NCI-H146 (cell line): Measurements from ENCODE around the gene LRP4.
"Not testable (repeated sequence)": the region's sequence is repeated elsewhere in the genome, so short reads cannot be mapped to it uniquely, and the experiment has no call there.

Experiments
- DNase-seq: peaks from one replicate; lab custom pipeline; 2025; lab: John Stamatoyannopoulos, UW

The LRP4 gene, protein sequence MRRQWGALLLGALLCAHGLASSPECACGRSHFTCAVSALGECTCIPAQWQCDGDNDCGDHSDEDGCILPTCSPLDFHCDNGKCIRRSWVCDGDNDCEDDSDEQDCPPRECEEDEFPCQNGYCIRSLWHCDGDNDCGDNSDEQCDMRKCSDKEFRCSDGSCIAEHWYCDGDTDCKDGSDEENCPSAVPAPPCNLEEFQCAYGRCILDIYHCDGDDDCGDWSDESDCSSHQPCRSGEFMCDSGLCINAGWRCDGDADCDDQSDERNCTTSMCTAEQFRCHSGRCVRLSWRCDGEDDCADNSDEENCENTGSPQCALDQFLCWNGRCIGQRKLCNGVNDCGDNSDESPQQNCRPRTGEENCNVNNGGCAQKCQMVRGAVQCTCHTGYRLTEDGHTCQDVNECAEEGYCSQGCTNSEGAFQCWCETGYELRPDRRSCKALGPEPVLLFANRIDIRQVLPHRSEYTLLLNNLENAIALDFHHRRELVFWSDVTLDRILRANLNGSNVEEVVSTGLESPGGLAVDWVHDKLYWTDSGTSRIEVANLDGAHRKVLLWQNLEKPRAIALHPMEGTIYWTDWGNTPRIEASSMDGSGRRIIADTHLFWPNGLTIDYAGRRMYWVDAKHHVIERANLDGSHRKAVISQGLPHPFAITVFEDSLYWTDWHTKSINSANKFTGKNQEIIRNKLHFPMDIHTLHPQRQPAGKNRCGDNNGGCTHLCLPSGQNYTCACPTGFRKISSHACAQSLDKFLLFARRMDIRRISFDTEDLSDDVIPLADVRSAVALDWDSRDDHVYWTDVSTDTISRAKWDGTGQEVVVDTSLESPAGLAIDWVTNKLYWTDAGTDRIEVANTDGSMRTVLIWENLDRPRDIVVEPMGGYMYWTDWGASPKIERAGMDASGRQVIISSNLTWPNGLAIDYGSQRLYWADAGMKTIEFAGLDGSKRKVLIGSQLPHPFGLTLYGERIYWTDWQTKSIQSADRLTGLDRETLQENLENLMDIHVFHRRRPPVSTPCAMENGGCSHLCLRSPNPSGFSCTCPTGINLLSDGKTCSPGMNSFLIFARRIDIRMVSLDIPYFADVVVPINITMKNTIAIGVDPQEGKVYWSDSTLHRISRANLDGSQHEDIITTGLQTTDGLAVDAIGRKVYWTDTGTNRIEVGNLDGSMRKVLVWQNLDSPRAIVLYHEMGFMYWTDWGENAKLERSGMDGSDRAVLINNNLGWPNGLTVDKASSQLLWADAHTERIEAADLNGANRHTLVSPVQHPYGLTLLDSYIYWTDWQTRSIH (N-terminal part only)

GRCh38 chr11:46918083-46918787 lies at the start of gene LRP4:
LRP4 (minus strand) TSS chr11:46918550; CDS start chr11:46918379, 171 bp downstream.
- peak; percentile 64 for DNase-seq

GRCh38 chr11:46967962-46968361 lies 49.6 kb upstream of the LRP4 start:
- no peak for DNase-seq

DNA sequence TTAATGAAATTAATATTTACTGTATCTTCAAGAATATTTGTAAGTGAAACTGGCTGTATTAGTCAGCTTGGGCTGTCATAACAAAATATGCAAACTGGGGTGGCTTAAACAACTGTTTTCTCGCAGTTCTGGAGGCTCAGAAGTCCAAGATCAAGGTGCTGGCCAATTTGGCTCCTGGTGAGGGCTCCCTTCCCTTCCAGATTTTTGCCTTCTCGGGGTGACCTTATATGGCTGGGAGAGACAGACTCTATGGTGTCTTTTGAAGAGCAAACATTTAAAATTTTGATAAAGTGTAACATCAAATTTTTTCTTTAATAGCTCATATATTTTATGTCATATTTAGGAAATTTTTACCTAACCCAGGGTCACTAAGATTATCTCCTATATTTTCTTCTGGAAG lies 48.4 kb upstream of the LRP4 start:
- DNase-seq, result no peak

DNA sequence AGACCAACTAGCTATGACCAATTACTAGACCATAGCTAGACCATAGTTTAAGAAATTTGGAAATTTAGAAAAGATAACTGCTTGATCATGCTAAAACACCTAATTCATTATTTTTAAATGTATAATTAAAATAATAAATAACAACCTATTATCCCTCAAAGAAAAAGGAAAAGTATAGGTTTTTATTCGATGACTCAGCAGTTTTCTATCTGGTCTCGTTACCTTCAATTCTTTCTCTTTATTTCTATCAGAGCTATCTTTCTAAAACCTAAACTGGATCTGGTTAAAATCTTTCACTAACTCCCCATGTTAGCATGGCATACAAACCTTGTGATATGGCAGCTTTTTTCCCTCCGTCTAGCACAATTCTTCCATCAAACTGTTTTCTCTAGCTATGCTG lies 45.5 kb upstream of the LRP4 start:
- DNase-seq, result no peak

GRCh38 chr11:46961886-46962285 lies 43.5 kb upstream of the LRP4 start:
- not testable (repeated sequence) for DNase-seq

GRCh38 chr11:46961041-46961440 lies 42.7 kb upstream of the LRP4 start:
- DNase-seq, result no peak

DNA sequence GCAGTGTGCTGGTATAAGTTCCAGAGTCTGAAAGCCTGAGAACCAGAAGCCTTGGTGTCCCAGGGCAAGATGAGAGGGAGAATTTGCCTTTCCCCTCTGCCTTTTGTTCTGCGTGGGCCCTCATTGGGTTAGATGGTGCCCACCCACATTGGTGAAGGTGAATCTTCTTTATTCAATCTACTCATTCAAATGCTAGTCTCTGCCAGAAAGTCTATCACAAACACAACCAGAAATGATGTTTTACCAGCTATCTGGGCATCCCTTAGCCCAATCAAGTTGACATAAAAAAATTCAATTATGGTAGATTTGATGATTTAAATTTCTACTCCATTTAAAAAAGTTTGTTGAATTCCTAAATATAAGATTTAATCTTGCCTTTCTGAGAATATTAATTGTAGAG lies 40.4 kb upstream of the LRP4 start:
- DNase-seq, result no peak

DNA sequence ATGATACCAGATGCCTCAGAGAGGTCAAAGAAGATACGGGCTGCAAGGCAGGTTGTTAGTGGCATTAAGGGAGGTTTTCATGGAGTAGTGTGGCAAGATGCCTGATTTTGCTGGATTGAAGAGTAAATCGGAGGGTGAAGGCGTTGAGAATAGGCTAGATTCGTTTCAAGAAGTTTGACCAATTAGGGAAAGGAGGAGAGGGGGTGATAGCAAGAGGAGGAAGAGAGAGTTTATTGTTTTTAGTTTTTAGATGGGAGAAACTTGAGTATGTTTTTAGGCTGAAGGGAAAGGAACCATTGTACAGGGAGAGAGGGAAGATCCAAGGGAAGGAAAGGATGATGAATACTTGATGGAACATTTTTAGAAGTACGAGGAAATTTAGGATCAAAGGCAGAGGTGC lies 34.7 kb upstream of the LRP4 start:
- no peak for DNase-seq

GRCh38 chr11:46952553-46952952 lies 34.2 kb upstream of the LRP4 start:
- no peak for DNase-seq

- no peak for DNase-seq
Observed at GRCh38 chr11:46951864-46952263, 33.5 kb upstream of the LRP4 start.

DNA sequence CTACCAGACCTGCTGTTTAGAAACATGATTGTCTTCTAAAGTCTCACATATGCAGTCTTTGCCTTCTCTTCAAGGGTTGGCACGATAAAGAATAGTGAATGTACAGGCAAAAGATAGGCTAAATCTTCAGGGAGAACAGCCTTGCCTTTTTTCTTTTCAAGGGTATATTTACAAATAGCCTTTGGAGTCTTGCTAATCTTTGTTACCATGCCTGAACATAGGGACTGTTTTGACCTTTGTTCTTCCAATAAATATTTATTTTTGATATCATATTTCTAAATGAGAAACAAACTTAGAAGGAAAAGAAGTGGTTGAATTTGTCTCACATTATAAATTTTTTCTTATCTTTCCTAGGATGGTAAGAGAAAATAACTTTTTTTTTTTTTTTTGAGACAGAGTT lies 30.9 kb upstream of the LRP4 start:
- no peak for DNase-seq

- DNase-seq, result peak; percentile 33
Observed at GRCh38 chr11:46948378-46949131, 30.2 kb upstream of the LRP4 start.

DNA sequence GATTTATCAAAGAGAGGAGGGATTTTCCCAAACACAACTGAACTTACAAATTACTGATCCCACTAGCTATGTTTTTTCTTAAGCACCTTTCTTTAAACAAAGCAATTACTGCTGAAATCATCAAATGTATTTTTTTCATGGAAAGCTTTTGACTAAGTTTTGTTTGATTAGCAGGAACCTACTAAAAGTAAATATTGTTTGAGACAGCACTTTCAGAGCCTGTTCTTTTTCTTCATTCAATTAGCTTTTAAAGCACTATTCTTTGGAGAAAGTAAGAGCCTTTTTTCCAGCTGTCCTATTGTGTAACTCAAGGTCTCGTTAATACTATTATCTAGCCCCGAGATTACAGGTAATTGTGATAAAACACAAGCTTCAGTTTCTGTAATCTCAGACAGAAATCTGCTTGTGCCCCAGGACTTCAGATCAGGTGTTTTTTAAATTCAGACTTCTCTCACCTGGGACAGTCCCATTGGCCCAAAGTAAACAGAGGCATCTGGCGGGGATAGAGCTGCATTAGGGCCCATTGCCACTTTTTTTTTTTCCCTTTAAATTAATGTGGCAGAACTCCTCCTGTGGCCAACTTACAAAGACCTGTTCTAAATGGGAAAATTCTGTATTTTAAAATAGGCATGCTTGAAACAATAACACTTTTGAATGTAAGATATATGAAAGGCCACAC lies 29.2 kb upstream of the LRP4 start:
- peak; percentile 73 for DNase-seq

- no peak for DNase-seq
Observed at GRCh38 chr11:46944356-46945075, 26.2 kb upstream of the LRP4 start.

DNA sequence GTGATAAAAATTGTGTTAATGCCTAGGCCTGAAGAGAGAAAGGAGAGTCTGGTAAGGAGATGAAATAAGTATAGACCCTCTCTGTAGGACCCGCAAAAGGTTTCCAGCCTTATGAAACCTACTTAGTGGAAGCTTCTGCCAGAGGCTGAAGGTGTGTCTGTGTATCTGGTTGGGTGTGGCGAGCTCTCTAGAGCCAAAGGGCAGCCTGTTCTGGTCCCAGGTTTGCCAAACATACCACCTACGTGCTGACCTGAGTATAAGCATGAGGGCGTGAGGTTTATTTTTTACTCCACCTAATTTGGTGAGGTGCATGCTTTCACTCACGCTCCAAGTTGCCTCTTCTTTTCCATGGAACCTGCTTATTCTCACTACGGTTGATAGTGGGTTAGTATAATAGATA lies 23.8 kb upstream of the LRP4 start:
- DNase-seq, result no peak

DNA sequence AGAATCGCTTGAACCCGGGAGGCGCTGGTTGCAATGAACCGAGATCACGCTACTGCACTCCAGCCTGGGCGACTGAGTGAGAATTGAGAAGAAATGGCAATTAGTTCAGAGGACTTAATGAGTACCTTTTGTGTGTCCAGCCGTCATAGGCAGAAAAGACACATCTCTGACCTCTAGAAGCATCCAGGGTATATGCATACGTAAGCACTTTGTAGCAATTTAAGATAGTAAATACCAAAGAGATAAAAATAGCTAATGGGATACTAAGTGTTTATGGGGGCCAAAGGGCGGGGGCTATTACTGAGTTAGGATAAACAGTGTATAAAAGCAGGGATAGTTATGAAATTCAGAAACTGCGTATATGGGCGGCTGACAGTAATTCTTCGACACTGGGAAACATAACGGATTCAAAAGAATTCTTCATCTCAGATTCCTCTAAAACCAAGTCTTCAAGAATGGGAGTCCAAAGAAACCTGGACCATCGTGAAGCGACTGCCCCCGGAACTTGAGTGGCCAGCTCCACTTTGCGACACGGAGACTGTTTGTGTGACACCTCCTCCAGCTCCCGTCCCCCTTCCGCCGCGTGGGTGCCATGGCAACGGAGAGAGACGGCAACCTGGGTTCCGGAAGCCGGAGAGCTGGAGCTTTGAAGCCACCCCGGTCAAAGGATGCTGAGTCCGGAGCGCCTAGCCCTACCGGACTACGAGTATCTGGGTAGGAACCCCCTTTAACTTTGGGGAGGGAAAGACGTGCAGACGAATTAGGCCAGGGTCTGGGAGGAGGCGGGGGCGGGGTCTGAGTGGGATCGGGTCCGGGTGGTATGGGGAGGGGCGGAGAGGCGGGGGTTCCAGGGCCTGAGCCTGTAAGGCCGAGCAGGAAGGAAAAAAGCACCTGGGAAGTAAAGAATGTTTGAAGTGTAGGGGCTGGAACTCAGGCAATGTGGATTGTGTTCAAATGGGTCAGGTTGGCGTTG lies 18.1 kb upstream of the LRP4 start, which contains the start of gene CSTPP1:
CSTPP1 (plus strand) TSS at position 624 of the 973 bp plus-strand sequence; CDS start at position 669, 45 bp downstream.
- DNase-seq, result peak; percentile 94

DNA sequence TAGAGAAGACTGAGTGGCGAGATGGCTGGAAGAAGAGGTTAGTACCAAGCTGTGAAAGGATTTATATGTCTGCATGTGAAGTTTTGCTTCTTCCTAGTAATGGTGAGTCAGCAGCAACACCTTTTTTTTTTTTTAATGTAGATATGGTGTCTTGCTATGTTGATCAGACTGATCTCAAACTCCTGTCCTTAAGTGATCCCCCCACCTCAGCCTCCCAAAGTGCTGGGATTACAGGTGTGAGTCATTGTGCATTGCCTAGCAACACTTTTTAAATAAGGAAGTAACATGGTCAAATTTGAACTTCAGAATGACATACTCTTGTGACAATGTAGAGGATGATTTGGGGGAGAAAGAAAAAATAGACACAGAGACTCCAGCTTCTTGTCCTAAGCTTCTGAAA lies 11.7 kb upstream of the LRP4 start:
- no peak for DNase-seq

DNA sequence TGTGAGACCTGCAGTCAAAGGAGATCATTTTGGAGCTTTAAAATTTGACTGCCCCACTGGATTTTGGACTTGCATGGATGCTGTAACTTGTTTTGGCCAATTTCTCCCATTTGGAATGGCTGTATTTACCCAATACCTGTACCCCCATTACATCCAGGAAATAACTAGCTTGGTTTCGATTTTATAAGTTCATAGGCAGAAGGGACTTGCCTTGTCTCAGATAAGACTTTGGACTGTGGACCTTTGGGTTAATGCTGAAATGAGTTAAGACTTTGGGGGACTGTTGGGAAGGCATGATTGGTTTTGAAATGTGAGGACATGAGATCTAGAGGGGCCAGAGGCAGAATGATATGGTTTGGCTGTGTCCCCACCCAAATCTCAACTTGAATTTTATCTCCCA lies 10.4 kb upstream of the LRP4 start:
- DNase-seq, result not testable (repeated sequence)
